Measurements from ENCODE around the gene GLI3. TPM values are rescaled to one million over a fixed set of nuclear protein-coding genes. Genes with fewer than 3 reads are reported as not detected.

The GLI3 gene
- total and polyA plus RNA-seq, 2 of the 8 experiments (the other 6 are each of a cell fraction or from before 2014, with no cell fraction given), result 8.0 to 31.1 TPM

GRCh38 chr7:42053834-42054233, 183.2 kb downstream of the GLI3 start:
- Histone ChIP-seq H3K4ac (replicated peaks; ENCODE audit: insufficient read length, low read depth, low read length) (no peak overlapping the region), H3K23me2 (ENCODE audit: low read depth, low read length) (no peaks in the 10 kb centered on the region), H3K4me1 (replicated peaks in 1 of 4; ENCODE audit: control insufficient read depth in 3 of 4, insufficient read depth in 4 of 4, low read length in 3 of 4) (peaks cover 0 to 7% (median 0%) of the 10 kb centered on the region in 4 experiments; a peak in 1 of 7 replicates), H3K4me2 (ENCODE audit: insufficient read depth in 1 of 2, low read depth in 2 of 2, low read length in 2 of 2) (no peak overlapping the region), H2AK5ac (ENCODE audit: low read depth, low read length) (no peak overlapping the region), H2BK5ac (ENCODE audit: low read depth, low read length) (no peak overlapping the region), H3K27ac (ENCODE audit: low read depth, low read length) (no peak overlapping the region), H3K56ac (replicated peaks; ENCODE audit: insufficient read length, low read depth, low read length) (no peak overlapping the region), H4K8ac (ENCODE audit: extremely low read depth, insufficient read depth, low read length) (no peak overlapping the region), H3K79me2 (ENCODE audit: control insufficient read depth in 1 of 2, insufficient read depth in 2 of 2, low read length in 2 of 2) (no peaks in the 10 kb centered on the region), H3K18ac (ENCODE audit: extremely low read depth, low read length) (no peak overlapping the region), H3K4me3 (ENCODE audit: extremely low read depth in 1 of 4, insufficient read depth in 2 of 4, low read depth in 3 of 4, low read length in 4 of 4) (no peak overlapping the region), H2BK120ac (replicated peaks; ENCODE audit: low read depth, low read length) (no peak overlapping the region), H3K79me1 (ENCODE audit: low read depth, low read length) (no peaks in the 10 kb centered on the region), H3K14ac (ENCODE audit: insufficient read length) (no peak overlapping the region), H2BK12ac (ENCODE audit: low read depth, low read length) (no peak overlapping the region), H3K36me3 (ENCODE audit: control insufficient read depth in 2 of 4, insufficient read depth in 4 of 4, low read length in 3 of 4) (no peaks in the 10 kb centered on the region), H4K20me1 (replicated peaks in 1 of 2; ENCODE audit: control insufficient read depth in 1 of 2, insufficient read depth in 2 of 2, low read length in 2 of 2) (no peaks in the 10 kb centered on the region), H3K9ac (replicated peaks in 1 of 4; ENCODE audit: extremely low read depth in 1 of 4, low read depth in 3 of 4, low read length in 3 of 4) (no peak overlapping the region), H4K91ac (replicated peaks; ENCODE audit: insufficient read length, low read length) (no peak overlapping the region), H3K23ac (ENCODE audit: insufficient read length) (no peak overlapping the region), H2BK15ac (ENCODE audit: low read length) (no peak overlapping the region), H3K27me3 (replicated peaks in 1 of 4; ENCODE audit: control insufficient read depth in 3 of 4, extremely low read depth in 1 of 4, insufficient read depth in 3 of 4, low read length in 3 of 4) (no peaks in the 10 kb centered on the region), H4K5ac (ENCODE audit: insufficient read length, low read depth, low read length) (no peak overlapping the region), H3K9me3 (ENCODE audit: insufficient read depth in 2 of 2, low read depth in 1 of 2, low read length in 1 of 2) (no peaks in the 10 kb centered on the region), H2BK20ac (ENCODE audit: low read length) (no peak overlapping the region), H2AFZ (ENCODE audit: low read length) (no peak overlapping the region)
- CTCF ChIA-PET (ENCODE audit: partially characterized antibody), result interaction anchor here (1.0 to 1.2 kb wide), 2 partner anchors 14 to 77 kb away, joined by 3 read pairs; no protein-coding TSS in a partner anchor
- 76% methylated on average over 2 of the region's 2 CpGs; no CpG with 5 or more reads in 1 of the 2 experiments for WGBS, 2 experiments (ENCODE audit: extremely low coverage in 1 of 2, insufficient coverage in 1 of 2, insufficient read length in 1 of 2, insufficient replicate concordance in 2 of 2, low coverage in 1 of 2, low lambda C conversion rate in 2 of 2, missing lambda C conversion rate in 1 of 2)
- POLR2A ChIA-PET (ENCODE audit: partially characterized antibody), result no interaction called here
- no peak for DNase-seq (ENCODE audit: low read depth in 1 of 2, low spot score in 2 of 2)
- no peak for TF ChIP-seq HDAC6 (IDR thresholded peaks at IDR 0.05; ENCODE audit: low read depth, low read length)
- no peak for FAIRE-seq
